BLaER1 treated with 17β-estradiol and CSF1 and Interleukin-3, amounts not matched to agents 10 nM and 100 nM (cell line): Measurements from ENCODE around the gene PPP3CB.
"Not testable (repeated sequence)": the region's sequence is repeated elsewhere in the genome, so short reads cannot be mapped to it uniquely, and the experiment has no call there.

ENCODE experiments used
- H3K27ac ChIP-seq, 11 experiments: shearing (Covaris generic); formaldehyde crosslinking; 2 replicates each; pipeline ENCODE4 v1.8.1; 2022
- H3K27me3 ChIP-seq, 11 experiments: shearing (Covaris generic); formaldehyde crosslinking; 2 replicates each; pipeline ENCODE4 v1.8.1; 2022
- H3K36me3 ChIP-seq, 11 experiments: shearing (Covaris generic); formaldehyde crosslinking; 2 replicates each; pipeline ENCODE4 v1.8.1; 2022
- H3K4me1 ChIP-seq, 10 experiments: shearing (Covaris generic); formaldehyde crosslinking; 2 replicates each; pipeline ENCODE4 v1.8.1; 2022
- H3K4me2 ChIP-seq, 11 experiments: shearing (Covaris generic); formaldehyde crosslinking; 2 replicates each; pipeline ENCODE4 v1.8.1; 2022
- H3K4me3 ChIP-seq, 10 experiments: shearing (Covaris generic); formaldehyde crosslinking; 2 replicates each; pipeline ENCODE4 v1.8.1; 2022
- H3K9ac ChIP-seq, 11 experiments: shearing (Covaris generic); formaldehyde crosslinking; 2 replicates each; pipeline ENCODE4 v1.8.1; 2022
- H3K9me3 ChIP-seq, 11 experiments: shearing (Covaris generic); formaldehyde crosslinking; replicated peaks in 1 of 11; 2 replicates each; pipeline ENCODE4 v1.8.1; 2022
- H4K20me1 ChIP-seq, 11 experiments: shearing (Covaris generic); formaldehyde crosslinking; 2 replicates each; pipeline ENCODE4 v1.8.1; 2022
- Cebpa-rat ChIP-seq, 11 experiments: shearing (Covaris generic); IDR thresholded peaks; 2 replicates each; pipeline ENCODE4 v1.8.1; 2022

Gene PPP3CB

GRCh38 chr10:73407495-73407894 is 88.3 kb downstream of the PPP3CB start:
- H3K36me3 ChIP-seq = peaks cover 12 to 52% (median 32%) of the 10 kb centered on the region in 11 experiments; a peak in 20 of 22 replicates
- H3K4me1 ChIP-seq = peaks cover 2 to 35% (median 9%) of the 10 kb centered on the region in 10 experiments
- TF ChIP-seq Cebpa-rat (IDR thresholded peaks at IDR 0.05) = no peak
- H3K9me3 ChIP-seq = 0 out of 22 replicates have a peak, but pooled peaks cover 0 to 3% (median 0%) of the 10 kb centered on the region in 11 experiments
- H4K20me1 ChIP-seq = peaks cover 45 to 99% (median 91%) of the 10 kb centered on the region in 11 experiments
- no peak overlapping the region for H3K4me2 ChIP-seq
- no peaks in the 10 kb centered on the region for H3K27me3 ChIP-seq
- H3K4me3 ChIP-seq = no peak overlapping the region
- no peak overlapping the region for H3K27ac ChIP-seq
- H3K9ac ChIP-seq = no peak overlapping the region

GRCh38 chr10:73406846-73407245 is 89.0 kb downstream of the PPP3CB start:
- TF ChIP-seq Cebpa-rat (IDR thresholded peaks at IDR 0.05) = no peak
- no peaks in the 10 kb centered on the region for H3K27me3 ChIP-seq
- no peak overlapping the region for H3K4me3 ChIP-seq
- no peak overlapping the region for H3K27ac ChIP-seq
- H3K36me3 ChIP-seq = peaks cover 12 to 52% (median 36%) of the 10 kb centered on the region in 11 experiments; a peak in 20 of 22 replicates
- no peak overlapping the region for H3K4me2 ChIP-seq
- 0 out of 22 replicates have a peak, but pooled peaks cover 0 to 3% (median 0%) of the 10 kb centered on the region in 11 experiments for H3K9me3 ChIP-seq
- H3K4me1 ChIP-seq = peaks cover 0 to 29% (median 2%) of the 10 kb centered on the region in 10 experiments; a peak in 14 of 20 replicates
- peaks cover 45 to 99% (median 97%) of the 10 kb centered on the region in 11 experiments for H4K20me1 ChIP-seq
- no peak overlapping the region for H3K9ac ChIP-seq

- Histone ChIP-seq H3K27me3 (no peaks in the 10 kb centered on the region), H3K9ac (no peak overlapping the region), H3K4me1 (peaks cover 0 to 20% (median 0%) of the 10 kb centered on the region in 10 experiments; a peak in 7 of 20 replicates), H3K4me2 (no peak overlapping the region), H3K27ac (no peak overlapping the region), H3K4me3 (no peak overlapping the region), H3K36me3 (peaks cover 16 to 52% (median 26%) of the 10 kb centered on the region in 11 experiments; a peak in 20 of 22 replicates), H3K9me3 (no peaks in the 10 kb centered on the region), H4K20me1 (peaks cover 50 to 100% (median 99%) of the 10 kb centered on the region in 11 experiments)
- TF ChIP-seq Cebpa-rat (IDR thresholded peaks at IDR 0.05) = no peak
Measured at GRCh38 chr10:73405556-73405955, 90.3 kb downstream of the PPP3CB start.

DNA sequence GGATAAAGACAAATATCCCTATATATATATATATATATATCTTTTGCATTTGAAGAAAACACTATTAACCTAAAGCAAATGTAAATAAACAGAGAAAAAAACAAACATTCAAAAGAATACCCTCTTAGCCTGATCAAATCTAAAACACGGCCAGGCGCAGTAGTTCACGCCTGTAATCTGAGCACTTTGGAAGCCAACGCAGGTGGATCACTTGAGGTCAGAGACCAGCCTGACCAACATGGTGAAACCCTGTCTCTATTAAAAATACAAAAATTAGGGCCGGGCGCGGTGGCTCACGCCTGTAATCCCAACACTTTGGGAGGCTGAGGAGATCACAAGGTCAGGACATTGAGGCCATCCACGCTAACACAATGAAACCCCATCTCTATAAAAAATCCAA is 91.1 kb downstream of the PPP3CB start:
- no peak overlapping the region for H3K4me2 ChIP-seq
- TF ChIP-seq Cebpa-rat (IDR thresholded peaks at IDR 0.05) = no peak
- H3K9me3 ChIP-seq = no peaks in the 10 kb centered on the region
- H3K4me1 ChIP-seq = peaks cover 0 to 13% (median 0%) of the 10 kb centered on the region in 10 experiments; a peak in 8 of 20 replicates
- H3K36me3 ChIP-seq = peaks cover 17 to 57% (median 31%) of the 10 kb centered on the region in 11 experiments; a peak in 21 of 22 replicates
- no peak overlapping the region for H3K4me3 ChIP-seq
- no peak overlapping the region for H3K27ac ChIP-seq
- peaks cover 54 to 100% (median 99%) of the 10 kb centered on the region in 11 experiments for H4K20me1 ChIP-seq
- no peak overlapping the region for H3K9ac ChIP-seq
- H3K27me3 ChIP-seq = no peaks in the 10 kb centered on the region

DNA sequence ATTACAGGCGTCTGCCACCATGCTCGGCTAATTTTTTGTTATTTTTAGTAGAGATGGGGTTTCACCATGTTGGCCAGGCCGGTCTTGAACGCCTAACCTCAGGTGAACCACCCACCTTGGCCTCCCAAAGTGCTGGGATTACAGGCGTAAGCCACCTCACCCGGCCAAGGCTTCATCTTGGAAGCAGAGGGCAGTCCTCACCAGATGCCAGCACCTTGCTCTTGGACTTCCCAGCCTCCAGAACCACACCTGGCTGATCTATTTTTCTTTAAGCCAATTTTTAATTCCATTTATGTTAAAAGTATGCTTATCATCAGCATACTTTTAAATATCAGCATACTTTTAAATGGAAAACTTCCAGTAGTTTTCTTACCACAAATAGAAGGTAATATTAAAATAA is 94.2 kb downstream of the PPP3CB start:
- no peak overlapping the region for H3K9ac ChIP-seq
- H3K4me2 ChIP-seq = no peak overlapping the region
- no peak overlapping the region for H3K27ac ChIP-seq
- no peaks in the 10 kb centered on the region for H3K9me3 ChIP-seq
- H3K27me3 ChIP-seq = no peaks in the 10 kb centered on the region
- H3K4me1 ChIP-seq = no peaks in the 10 kb centered on the region; a peak in 2 of 20 replicates
- peaks cover 33 to 95% (median 87%) of the 10 kb centered on the region in 11 experiments; a peak in 20 of 22 replicates for H4K20me1 ChIP-seq
- H3K36me3 ChIP-seq = peaks cover 32 to 71% (median 46%) of the 10 kb centered on the region in 11 experiments
- no peak for TF ChIP-seq Cebpa-rat (IDR thresholded peaks at IDR 0.05)
- H3K4me3 ChIP-seq = no peak overlapping the region

DNA sequence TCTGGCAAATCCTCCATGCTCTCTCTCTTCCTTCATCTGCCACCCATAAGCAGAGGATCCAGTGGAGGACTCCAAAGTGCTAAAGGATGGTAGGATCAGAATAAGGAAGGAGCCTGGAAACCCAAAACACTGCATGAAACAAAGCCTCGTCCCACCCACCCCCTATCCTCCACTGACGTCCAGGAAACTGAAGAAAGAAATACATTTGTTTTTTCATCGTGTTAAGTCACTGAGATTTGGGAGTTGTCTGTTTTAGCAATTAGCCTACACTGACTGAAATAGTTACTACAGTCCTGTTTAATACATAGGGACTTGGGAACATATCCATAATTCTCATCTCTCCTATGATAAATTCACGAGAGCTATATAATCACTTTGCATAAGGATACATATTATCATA is 96.8 kb downstream of the PPP3CB start:
- no peaks in the 10 kb centered on the region for H3K27me3 ChIP-seq
- no peak overlapping the region for H3K4me3 ChIP-seq
- H3K4me1 ChIP-seq = no peaks in the 10 kb centered on the region; a peak in 1 of 20 replicates
- peaks cover 19 to 77% (median 61%) of the 10 kb centered on the region in 11 experiments; a peak in 20 of 22 replicates for H4K20me1 ChIP-seq
- H3K9me3 ChIP-seq = peaks cover 0 to 13% (median 0%) of the 10 kb centered on the region in 11 experiments; a peak in 8 of 22 replicates
- H3K9ac ChIP-seq = no peak overlapping the region
- no peak for TF ChIP-seq Cebpa-rat (IDR thresholded peaks at IDR 0.05)
- H3K36me3 ChIP-seq = peaks cover 53 to 85% (median 64%) of the 10 kb centered on the region in 11 experiments
- no peak overlapping the region for H3K4me2 ChIP-seq
- H3K27ac ChIP-seq = no peak overlapping the region

DNA sequence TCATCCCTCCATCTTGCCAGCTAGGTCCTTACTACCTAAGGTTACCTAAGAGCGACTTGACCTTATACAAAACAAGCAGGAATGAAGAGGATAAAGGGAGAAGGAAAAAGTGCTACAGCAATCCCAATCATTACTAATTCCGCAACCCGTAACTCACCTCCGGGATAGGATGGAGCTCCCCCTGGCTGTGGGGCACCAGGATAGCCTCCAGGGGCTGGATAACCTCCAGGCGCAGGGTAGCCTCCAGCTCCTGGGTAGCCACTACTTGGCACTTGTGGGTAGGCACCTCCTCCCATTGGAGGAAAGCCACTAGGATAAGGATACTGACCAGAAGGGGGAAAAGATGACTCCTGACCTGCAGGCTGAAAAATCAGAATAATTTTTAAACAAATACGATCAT is 97.8 kb downstream of the PPP3CB start:
- H3K27me3 ChIP-seq = no peaks in the 10 kb centered on the region
- H3K4me3 ChIP-seq = no peak overlapping the region
- H4K20me1 ChIP-seq = peaks cover 13 to 66% (median 51%) of the 10 kb centered on the region in 11 experiments; a peak in 20 of 22 replicates
- H3K4me2 ChIP-seq = no peak overlapping the region
- peaks cover 55 to 85% (median 67%) of the 10 kb centered on the region in 11 experiments for H3K36me3 ChIP-seq
- H3K27ac ChIP-seq = no peak overlapping the region
- no peaks in the 10 kb centered on the region; a peak in 1 of 20 replicates for H3K4me1 ChIP-seq
- H3K9me3 ChIP-seq = peaks cover 0 to 18% (median 6%) of the 10 kb centered on the region in 11 experiments; a peak in 13 of 22 replicates
- no peak overlapping the region for H3K9ac ChIP-seq
- no peak for TF ChIP-seq Cebpa-rat (IDR thresholded peaks at IDR 0.05)

DNA sequence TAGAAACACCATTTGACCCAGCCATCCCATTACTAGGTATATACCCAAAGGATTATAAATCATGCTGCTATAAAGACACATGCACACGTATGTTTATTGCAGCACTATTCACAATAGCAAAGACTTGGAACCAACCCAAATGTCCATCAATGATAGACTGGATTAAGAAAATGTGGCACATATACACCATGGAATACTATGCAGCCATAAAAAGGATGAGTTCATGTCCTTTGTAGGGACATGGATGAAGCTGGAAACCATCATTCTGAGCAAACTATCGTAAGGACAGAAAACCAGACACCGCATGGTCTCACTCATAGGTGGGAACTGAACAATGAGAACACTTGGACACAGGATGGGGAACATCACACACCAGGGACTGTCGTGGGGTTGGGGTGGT is 101.5 kb downstream of the PPP3CB start:
- not testable (repeated sequence) for H3K9ac ChIP-seq, H3K4me3 ChIP-seq, H3K27me3 ChIP-seq, H3K4me2 ChIP-seq, H3K27ac ChIP-seq, H3K4me1 ChIP-seq
- H3K36me3 ChIP-seq = peaks cover 66 to 82% (median 73%) of the 10 kb centered on the region in 11 experiments
- H4K20me1 ChIP-seq = peaks cover 0 to 42% (median 24%) of the 10 kb centered on the region in 11 experiments; a peak in 18 of 22 replicates
- peaks cover 0 to 18% (median 6%) of the 10 kb centered on the region in 11 experiments; a peak in 13 of 22 replicates for H3K9me3 ChIP-seq

- H3K36me3 ChIP-seq = peaks cover 72 to 89% (median 82%) of the 10 kb centered on the region in 11 experiments
- H3K4me2 ChIP-seq = no peak overlapping the region
- H3K4me3 ChIP-seq = no peak overlapping the region
- no peak overlapping the region for H3K27ac ChIP-seq
- no peak for TF ChIP-seq Cebpa-rat (IDR thresholded peaks at IDR 0.05)
- H3K27me3 ChIP-seq = no peaks in the 10 kb centered on the region
- peaks cover 0 to 14% (median 0%) of the 10 kb centered on the region in 10 experiments; a peak in 6 of 20 replicates for H3K4me1 ChIP-seq
- peaks cover 0 to 30% (median 12%) of the 10 kb centered on the region in 11 experiments; a peak in 13 of 22 replicates for H4K20me1 ChIP-seq
- H3K9ac ChIP-seq = no peak overlapping the region
- H3K9me3 ChIP-seq = no peaks in the 10 kb centered on the region
Measured at GRCh38 chr10:73388228-73388627, 107.6 kb downstream of the PPP3CB start.
